GM18508 (cell line): ENCODE data around the gene MSX1.

Experiments used
- ATAC-seq: cut with Tn5 transposase; IDR thresholded peaks from one replicate; pipeline ENCODE4 v1.9.1; 2021; ENCODE audit warnings: moderate number of reproducible peaks; ENCODE audit not compliant: insufficient read depth, unreplicated experiment

Gene MSX1

GRCh38 chr4:4838936-4839810 lies 20.3 kb upstream of the MSX1 start:
- ATAC-seq: no peak

- no peak for ATAC-seq
These were observed 19.1 kb upstream of the MSX1 start for GRCh38 chr4:4840351-4840750.

- no peak for ATAC-seq
These were observed 18.3 kb upstream of the MSX1 start for GRCh38 chr4:4841156-4841555.

GRCh38 chr4:4842476-4843441 lies 16.7 kb upstream of the MSX1 start:
- ATAC-seq: no peak

- no peak for ATAC-seq
These were observed 15.7 kb upstream of the MSX1 start for GRCh38 chr4:4843635-4844291.

- no peak for ATAC-seq
These were observed 14.4 kb upstream of the MSX1 start for GRCh38 chr4:4845027-4845426.

GRCh38 chr4:4847011-4847410 lies 12.5 kb upstream of the MSX1 start:
- ATAC-seq: no peak

GRCh38 chr4:4848540-4848939 lies 10.9 kb upstream of the MSX1 start:
- ATAC-seq: no peak

- ATAC-seq: no peak
These were observed 10.4 kb upstream of the MSX1 start for GRCh38 chr4:4849106-4849505.

- no peak for ATAC-seq
These were observed 9.8 kb upstream of the MSX1 start for GRCh38 chr4:4849524-4850193.

GRCh38 chr4:4851081-4851480 lies 8.4 kb upstream of the MSX1 start:
- no peak for ATAC-seq

- no peak for ATAC-seq
These were observed 7.6 kb upstream of the MSX1 start for GRCh38 chr4:4851906-4852305.

- no peak for ATAC-seq
These were observed 6.7 kb upstream of the MSX1 start for GRCh38 chr4:4852591-4853362.

- no peak for ATAC-seq
These were observed 6.1 kb upstream of the MSX1 start for GRCh38 chr4:4853371-4853823.

- no peak for ATAC-seq
These were observed 5.4 kb upstream of the MSX1 start for GRCh38 chr4:4853921-4854648.

- no peak for ATAC-seq
These were observed 4.7 kb upstream of the MSX1 start for GRCh38 chr4:4854649-4855295.

- no peak for ATAC-seq
These were observed 4.0 kb upstream of the MSX1 start for GRCh38 chr4:4855301-4856070.
